Measurements from ENCODE around the gene RPS19.

RPS19 gene

DNA sequence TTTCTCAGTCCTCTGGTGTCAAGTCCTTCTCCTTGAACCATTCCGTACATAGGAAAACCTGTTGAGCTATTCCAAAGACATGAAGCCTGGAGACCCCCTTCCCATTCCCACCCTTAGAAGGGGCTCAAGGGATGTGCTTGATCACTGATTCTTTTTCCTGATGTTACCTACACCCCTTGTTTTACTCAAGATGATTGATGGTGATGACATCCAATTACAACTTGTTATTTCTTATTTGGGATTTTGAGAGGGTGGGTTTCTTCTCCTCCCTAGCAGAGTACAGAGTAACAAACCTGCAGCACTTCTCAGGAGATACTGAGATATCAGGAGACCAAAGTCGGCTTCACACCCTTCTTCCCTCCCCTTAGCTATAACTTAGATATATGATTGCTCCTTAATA lies 6.7 kb upstream of the RPS19 start:
- Histone ChIP-seq H3K4me1 (ENCODE audit: low read length) (no peaks in the 10 kb centered on the region), H2AFZ (ENCODE audit: low read length) (no peak overlapping the region), H3K36me3 (replicated peaks; ENCODE audit: insufficient read depth, low read length) (no peaks in the 10 kb centered on the region), H3K27me3 (replicated peaks; ENCODE audit: insufficient read depth, low read length) (peaks cover 51% of the 10 kb centered on the region), H3K9ac (ENCODE audit: low read length) (no peak overlapping the region), H3K4me3 (ENCODE audit: low read length) (no peak overlapping the region), H3K27ac (ENCODE audit: low read length) (no peak overlapping the region), H3K4me2 (ENCODE audit: low read depth, low read length) (no peak overlapping the region), H3K9me3 (replicated peaks; ENCODE audit: insufficient read depth, low read length) (no peaks in the 10 kb centered on the region), H3K79me2 (ENCODE audit: low read length) (no peaks in the 10 kb centered on the region), H4K20me1 (ENCODE audit: insufficient read depth, low read length) (no peaks in the 10 kb centered on the region), H3K9me2 (replicated peaks; ENCODE audit: insufficient read depth, low read length) (no peaks in the 10 kb centered on the region), H3F3A (ENCODE audit: insufficient read depth, low read length) (no peaks in the 10 kb centered on the region)
- TF ChIP-seq EZH2 (optimal IDR thresholded peaks at IDR 0.05; ENCODE audit: low read depth, low read length) (no peak), CTCF (IDR thresholded peaks at IDR 0.05; ENCODE audit: low read length) (no peak), EZH2phosphoT487 (IDR thresholded peaks at IDR 0.05; ENCODE audit: low read length) (no peak)
- no peak for DNase-seq

DNA sequence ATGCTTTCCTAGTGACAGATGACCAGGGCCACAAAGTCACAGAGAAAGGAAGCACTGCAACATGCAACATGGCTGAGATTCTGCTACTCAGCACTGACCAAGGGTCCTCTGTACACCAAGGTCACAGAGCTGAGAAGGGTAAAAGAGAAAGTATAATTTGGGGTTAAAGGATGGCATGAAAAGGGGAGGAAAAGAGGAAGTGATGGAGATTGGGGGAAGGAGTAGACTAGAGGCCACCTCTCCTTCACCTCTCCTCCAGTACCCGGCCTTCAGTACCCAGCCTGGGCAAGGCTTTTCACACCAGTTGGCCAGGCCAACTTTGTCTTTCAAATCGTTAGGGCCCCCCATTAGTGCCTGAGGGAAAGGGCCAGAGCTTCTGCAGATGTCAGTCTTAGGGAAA lies 6.3 kb upstream of the RPS19 start:
- H3F3A ChIP-seq (ENCODE audit: insufficient read depth, low read length) = no peaks in the 10 kb centered on the region
- H3K9me3 ChIP-seq (replicated peaks; ENCODE audit: insufficient read depth, low read length) = no peaks in the 10 kb centered on the region
- TF ChIP-seq CTCF (IDR thresholded peaks at IDR 0.05; ENCODE audit: low read length) (no peak), EZH2 (optimal IDR thresholded peaks at IDR 0.05; ENCODE audit: low read depth, low read length) (no peak), EZH2phosphoT487 (IDR thresholded peaks at IDR 0.05; ENCODE audit: low read length) (no peak)
- no peak overlapping the region for H2AFZ ChIP-seq (ENCODE audit: low read length)
- H3K36me3 ChIP-seq (replicated peaks; ENCODE audit: insufficient read depth, low read length) = no peaks in the 10 kb centered on the region
- H3K4me2 ChIP-seq (ENCODE audit: low read depth, low read length) = no peak overlapping the region
- H3K4me3 ChIP-seq (ENCODE audit: low read length) = no peak overlapping the region
- no peaks in the 10 kb centered on the region for H3K9me2 ChIP-seq (replicated peaks; ENCODE audit: insufficient read depth, low read length)
- no peak overlapping the region for H3K9ac ChIP-seq (ENCODE audit: low read length)
- H3K27ac ChIP-seq (ENCODE audit: low read length) = no peak overlapping the region
- no peaks in the 10 kb centered on the region for H3K79me2 ChIP-seq (ENCODE audit: low read length)
- no peaks in the 10 kb centered on the region for H4K20me1 ChIP-seq (ENCODE audit: insufficient read depth, low read length)
- H3K4me1 ChIP-seq (ENCODE audit: low read length) = peaks cover under 1% of the 10 kb centered on the region; the same call in 1 of the 2 replicates
- peaks cover 47% of the 10 kb centered on the region for H3K27me3 ChIP-seq (replicated peaks; ENCODE audit: insufficient read depth, low read length)
- DNase-seq = no peak

DNA sequence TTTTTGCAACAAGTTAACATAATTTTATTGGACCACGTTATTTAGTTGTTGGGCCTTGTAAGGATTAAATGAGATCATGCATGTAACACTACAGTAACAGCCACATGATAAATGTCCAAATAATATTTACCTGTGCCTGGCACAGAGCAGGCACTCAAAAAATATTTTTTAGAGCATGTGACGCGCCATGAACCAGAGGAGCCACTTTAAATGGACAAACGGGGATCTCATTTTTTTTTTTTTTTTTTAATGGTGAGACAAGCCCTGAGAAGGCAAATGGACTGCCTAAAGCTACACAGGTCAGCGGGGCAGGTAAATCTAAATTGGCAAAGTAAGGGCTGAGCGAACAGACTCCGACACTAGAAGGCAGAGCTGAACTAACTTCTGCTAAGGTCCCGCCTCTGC lies 840 bp upstream of the RPS19 start:
- Histone ChIP-seq H4K20me1 (ENCODE audit: insufficient read depth, low read length) (peaks cover 9% of the 10 kb centered on the region), H3K27me3 (replicated peaks; ENCODE audit: insufficient read depth, low read length) (0 out of 2 replicates have a peak, but pooled peaks cover 5% of the 10 kb centered on the region), H2AFZ (ENCODE audit: low read length) (peak overlapping the region; percentile 12; the same call in 1 of the 2 replicates), H3K4me2 (ENCODE audit: low read depth, low read length) (peak overlapping the region; percentile 67), H3K9me2 (replicated peaks; ENCODE audit: insufficient read depth, low read length) (no peaks in the 10 kb centered on the region), H3K36me3 (replicated peaks; ENCODE audit: insufficient read depth, low read length) (peaks cover 9% of the 10 kb centered on the region; the same call in 1 of the 2 replicates), H3F3A (ENCODE audit: insufficient read depth, low read length) (peaks cover 13% of the 10 kb centered on the region), H3K27ac (ENCODE audit: low read length) (no peak overlapping the region), H3K9me3 (replicated peaks; ENCODE audit: insufficient read depth, low read length) (no peaks in the 10 kb centered on the region), H3K4me3 (ENCODE audit: low read length) (peak overlapping the region; percentile 30; the same call in 1 of the 2 replicates), H3K4me1 (ENCODE audit: low read length) (peaks cover 35% of the 10 kb centered on the region), H3K79me2 (ENCODE audit: low read length) (peaks cover 42% of the 10 kb centered on the region), H3K9ac (ENCODE audit: low read length) (peak overlapping the region; percentile 24; the same call in 1 of the 2 replicates)
- TF ChIP-seq EZH2phosphoT487 (IDR thresholded peaks at IDR 0.05; ENCODE audit: low read length) (no peak), CTCF (IDR thresholded peaks at IDR 0.05; ENCODE audit: low read length) (no peak), EZH2 (optimal IDR thresholded peaks at IDR 0.05; ENCODE audit: low read depth, low read length) (no peak)
- DNase-seq = no peak

Measured in MM.1S (cell line).